Bronchial epithelial cell (primary cell): ENCODE measurements around the gene UFC1. TPM values are rescaled to one million over a fixed set of nuclear protein-coding genes. Genes with fewer than 3 reads are reported as not detected.
A peak's percentile ranks its signal among the peaks of the same experiment; 100 is the strongest.

Experiments used
- DNase-seq: peaks from one replicate; pipeline ENCODE4 v3.0.0-alpha.2; 2010; ENCODE audit warnings: low read depth
- FAIRE-seq: peaks from 2 replicates; lab custom pipeline; 2011; peaks lifted over from hg19 to GRCh38; lab: Jason Lieb, UNC
- H3K27me3 ChIP-seq: 2 replicates; pipeline ENCODE4 v1.5.1; 2011; ENCODE audit warnings: low read length; ENCODE audit not compliant: control insufficient read depth, insufficient read depth
- H3K36me3 ChIP-seq: 2 replicates; pipeline ENCODE4 v1.5.1; 2011; ENCODE audit warnings: low read length; ENCODE audit not compliant: control insufficient read depth, insufficient read depth
- H3K4me3 ChIP-seq: 2 replicates; pipeline ENCODE4 v1.5.1; 2011; ENCODE audit warnings: mild to moderate bottlenecking, low read depth, low read length, control low read depth
- total RNA-seq: library from RNA; depleted of rRNA; stranded (reverse); fragments of >200 nt; gene quantifications from 2 replicates; pipeline ENCODE4 v1.2.1, GENCODE V29; 2014
- TF ChIP-seq, protein P1 (sequence below): IDR thresholded peaks from 2 replicates; pipeline ENCODE4 v1.5.1; 2011; ENCODE audit warnings: mild to moderate bottlenecking, moderate library complexity, low read length, control low read depth, inconsistent platforms; ENCODE audit not compliant: insufficient read depth, severe bottlenecking

UFC1 gene
- total RNA-seq, 1 donor from 2014 or later, result 94.3 TPM

DNA sequence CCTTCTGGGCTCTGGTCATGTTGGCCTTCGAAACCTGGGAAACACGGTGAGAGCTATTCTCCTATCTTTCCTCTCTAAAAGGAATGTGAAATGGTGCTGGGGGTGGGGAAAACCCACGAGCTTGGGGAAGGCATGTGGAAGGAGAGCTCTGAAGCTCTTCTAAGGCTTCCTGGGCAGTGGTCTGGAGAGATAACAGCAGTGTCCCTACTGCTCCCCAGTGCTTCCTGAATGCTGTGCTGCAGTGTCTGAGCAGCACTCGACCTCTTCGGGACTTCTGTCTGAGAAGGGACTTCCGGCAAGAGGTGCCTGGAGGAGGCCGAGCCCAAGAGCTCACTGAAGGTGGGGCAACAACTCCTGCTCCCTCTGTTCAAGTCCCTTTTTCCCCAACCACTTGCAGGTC, 8.3 kb downstream of the UFC1 start:
- FAIRE-seq (no peak), DNase-seq (no peak)
- no peaks in the 10 kb centered on the region for H3K27me3 ChIP-seq
- TF ChIP-seq, protein P1, sequence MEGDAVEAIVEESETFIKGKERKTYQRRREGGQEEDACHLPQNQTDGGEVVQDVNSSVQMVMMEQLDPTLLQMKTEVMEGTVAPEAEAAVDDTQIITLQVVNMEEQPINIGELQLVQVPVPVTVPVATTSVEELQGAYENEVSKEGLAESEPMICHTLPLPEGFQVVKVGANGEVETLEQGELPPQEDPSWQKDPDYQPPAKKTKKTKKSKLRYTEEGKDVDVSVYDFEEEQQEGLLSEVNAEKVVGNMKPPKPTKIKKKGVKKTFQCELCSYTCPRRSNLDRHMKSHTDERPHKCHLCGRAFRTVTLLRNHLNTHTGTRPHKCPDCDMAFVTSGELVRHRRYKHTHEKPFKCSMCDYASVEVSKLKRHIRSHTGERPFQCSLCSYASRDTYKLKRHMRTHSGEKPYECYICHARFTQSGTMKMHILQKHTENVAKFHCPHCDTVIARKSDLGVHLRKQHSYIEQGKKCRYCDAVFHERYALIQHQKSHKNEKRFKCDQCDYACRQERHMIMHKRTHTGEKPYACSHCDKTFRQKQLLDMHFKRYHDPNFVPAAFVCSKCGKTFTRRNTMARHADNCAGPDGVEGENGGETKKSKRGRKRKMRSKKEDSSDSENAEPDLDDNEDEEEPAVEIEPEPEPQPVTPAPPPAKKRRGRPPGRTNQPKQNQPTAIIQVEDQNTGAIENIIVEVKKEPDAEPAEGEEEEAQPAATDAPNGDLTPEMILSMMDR, result no peak
- H3K36me3 ChIP-seq, result peaks cover 18% of the 10 kb centered on the region
- no peak overlapping the region for H3K4me3 ChIP-seq

DNA sequence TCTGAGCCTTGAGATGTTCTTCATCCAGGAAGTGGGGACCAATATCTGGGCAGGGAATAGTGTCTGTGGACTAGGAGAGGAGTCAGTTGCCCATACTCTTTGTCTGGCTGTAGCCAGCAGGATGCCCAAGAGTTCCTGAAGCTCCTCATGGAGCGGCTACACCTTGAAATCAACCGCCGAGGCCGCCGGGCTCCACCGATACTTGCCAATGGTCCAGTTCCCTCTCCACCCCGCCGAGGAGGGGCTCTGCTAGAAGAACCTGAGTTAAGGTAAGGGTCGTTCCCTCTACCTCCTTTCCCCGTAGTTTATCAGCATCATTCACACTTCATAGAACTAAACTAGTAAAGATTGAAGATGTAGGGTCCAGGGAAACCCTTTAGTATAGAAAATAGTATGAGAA, 9.0 kb downstream of the UFC1 start:
- FAIRE-seq, result no peak
- H3K36me3 ChIP-seq, result peaks cover 18% of the 10 kb centered on the region
- no peak for DNase-seq
- TF ChIP-seq, protein P1, result no peak
- H3K27me3 ChIP-seq, result no peaks in the 10 kb centered on the region
- H3K4me3 ChIP-seq, result no peak overlapping the region

DNA sequence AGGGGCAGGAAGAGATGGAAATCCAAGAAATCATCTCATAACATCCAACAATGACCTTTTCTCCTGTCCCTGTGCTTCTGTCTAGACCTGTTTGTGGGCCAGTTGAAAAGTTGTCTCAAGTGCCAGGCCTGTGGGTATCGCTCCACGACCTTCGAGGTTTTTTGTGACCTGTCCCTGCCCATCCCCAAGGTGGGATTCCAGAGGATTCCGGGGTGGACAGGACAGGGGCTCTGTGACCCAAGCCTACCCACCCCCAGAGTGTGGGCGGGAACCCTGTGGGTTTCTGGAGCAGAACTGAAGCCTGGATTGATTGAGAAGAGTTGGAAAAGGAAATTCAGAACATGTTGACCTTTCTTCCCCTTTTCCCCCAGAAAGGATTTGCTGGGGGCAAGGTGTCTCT, 10.0 kb downstream of the UFC1 start:
- Histone ChIP-seq H3K4me3 (no peak overlapping the region), H3K27me3 (no peaks in the 10 kb centered on the region), H3K36me3 (peaks cover 15% of the 10 kb centered on the region)
- TF ChIP-seq, protein P1, result no peak
- FAIRE-seq (no peak), DNase-seq (no peak)

DNA sequence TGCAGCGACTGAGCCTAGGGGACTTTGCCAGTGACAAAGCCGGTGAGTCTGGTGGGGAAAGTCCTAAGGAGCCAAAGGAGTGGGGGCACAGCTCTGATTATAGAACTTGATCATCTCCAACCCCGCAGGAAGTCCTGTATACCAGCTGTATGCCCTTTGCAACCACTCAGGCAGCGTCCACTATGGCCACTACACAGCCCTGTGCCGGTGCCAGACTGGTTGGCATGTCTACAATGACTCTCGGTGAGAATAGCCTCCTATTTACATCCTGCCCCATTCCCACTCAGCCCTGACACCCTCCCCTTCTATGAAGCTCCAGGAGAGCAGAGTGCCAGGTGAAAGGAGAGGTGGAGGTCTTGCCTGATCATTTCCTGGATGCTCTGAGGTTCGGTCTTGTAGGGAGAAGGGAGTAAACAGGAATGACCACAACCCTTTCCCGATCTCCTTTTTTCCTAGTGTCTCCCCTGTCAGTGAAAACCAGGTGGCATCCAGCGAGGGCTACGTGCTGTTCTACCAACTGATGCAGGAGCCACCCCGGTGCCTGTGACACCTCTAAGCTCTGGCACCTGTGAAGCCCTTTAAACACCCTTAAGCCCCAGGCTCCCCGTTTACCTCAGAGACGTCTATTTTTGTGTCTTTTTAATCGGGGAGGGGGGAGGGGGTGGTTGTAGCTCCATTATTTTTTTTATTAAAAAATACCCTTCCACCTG, 11.3 kb downstream of the UFC1 start:
- TF ChIP-seq, protein P1, result no peak
- H3K4me3 ChIP-seq, result peak overlapping the region; percentile 60
- FAIRE-seq, result no peak

DNA sequence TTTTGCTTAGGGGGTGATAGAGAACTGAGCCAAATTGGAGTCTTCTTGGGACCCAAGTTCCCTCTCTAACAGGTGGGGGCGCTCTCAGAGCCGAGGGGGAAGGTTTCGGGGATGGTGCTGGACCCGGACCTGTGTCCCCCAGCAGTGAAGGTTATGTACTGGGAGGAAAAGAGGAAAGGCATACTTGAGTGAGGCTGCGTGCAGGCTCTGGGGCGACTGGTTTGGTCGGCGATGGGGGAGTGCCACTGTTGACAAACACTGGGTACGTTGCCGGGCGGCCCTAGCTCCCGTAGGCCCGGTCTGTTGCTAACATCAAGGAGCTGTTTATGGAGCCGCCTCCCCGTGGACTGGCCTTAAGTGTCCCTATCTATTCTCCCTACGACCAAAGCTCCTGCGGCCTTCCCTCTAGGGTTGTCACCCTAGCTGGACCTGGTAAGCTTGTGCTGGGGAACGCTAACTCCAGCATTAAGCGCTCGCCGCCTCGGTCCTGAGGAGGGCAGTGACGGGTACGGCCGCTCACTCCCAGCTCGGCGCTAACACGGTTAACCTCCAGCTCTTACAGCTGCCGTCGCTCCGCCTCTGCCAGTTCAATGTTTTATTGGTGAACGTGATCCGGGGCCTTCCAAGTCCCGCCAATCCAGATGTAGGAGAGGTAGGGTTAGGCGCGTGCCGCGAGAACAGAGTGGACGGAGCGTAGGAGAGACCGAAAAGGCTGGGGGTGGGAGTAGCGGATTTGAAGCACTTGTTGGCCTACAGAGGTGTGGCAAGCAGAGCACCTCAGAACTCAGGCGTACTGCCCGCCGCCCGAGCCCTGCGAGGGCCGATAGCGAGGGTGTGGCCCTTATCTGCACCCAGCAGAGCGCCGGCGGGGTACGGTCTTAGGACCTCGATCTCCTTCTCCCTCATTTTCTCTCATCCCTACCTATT, 12.2 kb downstream of the UFC1 start, which contains the start of gene PPOX:
Gene PPOX, plus strand, starts transcription at position 685 of the 927 bp plus-strand sequence. CDS start 422 bp downstream, outside the sequence.
- TF ChIP-seq, protein P1, result peak; percentile 46
- FAIRE-seq, result peak; percentile 81
- no peaks in the 10 kb centered on the region for H3K27me3 ChIP-seq
- peaks cover 14% of the 10 kb centered on the region for H3K36me3 ChIP-seq
- H3K4me3 ChIP-seq, result peak within 1 kb of the TSS; percentile 60
- peak; percentile 98 for DNase-seq

More for the DNA sequence above, 11.3 kb downstream of the UFC1 start:
- DNase-seq, result no peak
- H3K36me3 ChIP-seq, result peaks cover 15% of the 10 kb centered on the region
- no peaks in the 10 kb centered on the region for H3K27me3 ChIP-seq
